GM12872 (cell line): ENCODE measurements around the gene MBOAT1.

ENCODE experiments used
- TF ChIP-seq, protein P1 (sequence below): IDR thresholded peaks from 3 replicates; pipeline ENCODE4 v1.5.1; 2011; ENCODE audit warnings: low read depth, mild to moderate bottlenecking, low read length, moderate library complexity; ENCODE audit not compliant: insufficient read depth

MBOAT1 gene

DNA sequence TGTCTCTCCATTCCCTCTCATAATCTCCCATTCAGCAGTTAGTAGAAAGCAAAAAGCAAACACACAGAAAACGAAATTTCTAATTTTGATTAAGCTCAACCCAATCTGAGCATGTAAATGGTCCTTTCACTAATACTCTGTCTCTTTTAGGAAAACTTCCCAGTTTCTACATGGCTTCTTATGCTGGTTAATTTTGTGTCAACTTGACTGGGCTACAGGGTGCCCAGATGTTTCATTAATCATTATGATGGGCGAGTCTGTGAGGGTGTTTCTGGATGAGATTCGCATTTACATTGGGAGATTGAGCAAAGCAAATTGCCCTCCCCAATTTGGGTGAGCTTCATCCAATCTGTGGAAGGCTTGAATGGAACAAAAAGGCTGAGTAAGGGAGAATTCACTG is 142.2 kb downstream of the MBOAT1 start:
- TF ChIP-seq, protein P1, sequence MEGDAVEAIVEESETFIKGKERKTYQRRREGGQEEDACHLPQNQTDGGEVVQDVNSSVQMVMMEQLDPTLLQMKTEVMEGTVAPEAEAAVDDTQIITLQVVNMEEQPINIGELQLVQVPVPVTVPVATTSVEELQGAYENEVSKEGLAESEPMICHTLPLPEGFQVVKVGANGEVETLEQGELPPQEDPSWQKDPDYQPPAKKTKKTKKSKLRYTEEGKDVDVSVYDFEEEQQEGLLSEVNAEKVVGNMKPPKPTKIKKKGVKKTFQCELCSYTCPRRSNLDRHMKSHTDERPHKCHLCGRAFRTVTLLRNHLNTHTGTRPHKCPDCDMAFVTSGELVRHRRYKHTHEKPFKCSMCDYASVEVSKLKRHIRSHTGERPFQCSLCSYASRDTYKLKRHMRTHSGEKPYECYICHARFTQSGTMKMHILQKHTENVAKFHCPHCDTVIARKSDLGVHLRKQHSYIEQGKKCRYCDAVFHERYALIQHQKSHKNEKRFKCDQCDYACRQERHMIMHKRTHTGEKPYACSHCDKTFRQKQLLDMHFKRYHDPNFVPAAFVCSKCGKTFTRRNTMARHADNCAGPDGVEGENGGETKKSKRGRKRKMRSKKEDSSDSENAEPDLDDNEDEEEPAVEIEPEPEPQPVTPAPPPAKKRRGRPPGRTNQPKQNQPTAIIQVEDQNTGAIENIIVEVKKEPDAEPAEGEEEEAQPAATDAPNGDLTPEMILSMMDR = no peak

DNA sequence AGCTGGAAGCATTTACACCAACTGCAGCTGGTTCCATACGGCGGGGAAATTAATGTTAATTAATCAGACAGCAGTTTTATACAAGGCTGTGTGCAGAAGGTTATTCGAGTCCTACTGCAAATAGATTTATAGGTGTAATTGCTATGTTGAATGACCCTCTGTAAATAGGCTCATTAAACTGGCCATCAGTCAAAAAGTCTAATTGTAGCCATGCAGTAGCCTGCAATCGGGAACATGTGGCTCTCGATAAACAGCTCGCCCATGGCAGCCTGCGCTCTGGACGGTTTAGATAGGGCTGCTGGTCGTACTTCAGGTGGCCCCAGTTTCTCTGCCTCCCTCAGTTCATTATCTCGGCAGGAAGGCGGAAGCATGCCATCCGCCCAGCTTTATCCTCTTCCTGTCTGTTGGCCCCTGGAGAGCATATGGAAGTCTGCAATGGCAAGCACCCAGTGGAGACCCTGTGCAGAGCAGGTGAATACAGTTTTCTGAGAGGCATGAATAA is 143.2 kb downstream of the MBOAT1 start:
- TF ChIP-seq, protein P1 = no peak

DNA sequence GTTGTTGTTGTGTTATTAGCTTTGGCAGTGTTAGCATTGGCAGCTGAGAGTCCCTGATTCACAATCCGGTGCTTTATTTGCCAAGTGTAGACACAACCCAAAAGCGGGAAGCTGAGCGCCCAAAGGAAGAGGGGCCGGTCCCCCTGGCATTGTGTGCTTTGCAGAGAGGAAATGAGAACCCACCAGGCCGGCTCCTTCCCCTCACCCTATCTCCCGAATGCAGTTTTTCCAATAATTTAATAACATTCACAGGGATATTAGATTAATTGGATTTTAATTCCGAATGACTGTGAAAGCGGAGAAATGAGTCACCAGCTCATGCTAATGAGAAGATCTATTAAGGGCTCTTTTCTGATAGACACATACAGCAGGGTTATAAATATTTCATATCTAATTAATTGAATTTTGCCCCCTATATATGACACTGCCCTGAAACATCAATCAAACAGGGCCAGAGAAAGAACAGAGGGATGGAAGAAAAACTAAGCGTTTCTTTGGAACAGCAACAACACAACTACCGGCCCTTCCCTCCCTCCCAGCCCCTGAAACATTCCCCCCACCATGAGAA is 143.8 kb downstream of the MBOAT1 start:
- TF ChIP-seq, protein P1 = no peak

DNA sequence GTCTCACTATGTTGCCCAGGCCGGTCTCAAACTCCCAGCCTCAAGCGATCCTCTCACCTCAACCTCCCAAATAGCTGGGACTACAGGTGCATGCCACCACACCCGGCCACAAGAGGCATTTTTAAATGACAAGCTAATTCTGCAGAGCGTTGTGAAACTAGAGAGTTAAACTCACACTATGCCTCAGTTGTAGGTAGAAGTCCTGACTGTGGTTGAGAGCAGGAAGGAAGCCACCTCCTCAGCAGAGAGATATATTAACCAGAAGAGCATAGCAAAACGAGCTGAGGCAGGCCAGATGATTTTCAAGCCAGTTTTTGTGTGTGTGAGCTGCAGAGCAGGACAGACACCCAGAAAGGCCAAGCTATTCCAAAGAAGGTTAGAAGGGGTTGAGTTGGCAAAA is 150.3 kb downstream of the MBOAT1 start:
- TF ChIP-seq, protein P1 = no peak

DNA sequence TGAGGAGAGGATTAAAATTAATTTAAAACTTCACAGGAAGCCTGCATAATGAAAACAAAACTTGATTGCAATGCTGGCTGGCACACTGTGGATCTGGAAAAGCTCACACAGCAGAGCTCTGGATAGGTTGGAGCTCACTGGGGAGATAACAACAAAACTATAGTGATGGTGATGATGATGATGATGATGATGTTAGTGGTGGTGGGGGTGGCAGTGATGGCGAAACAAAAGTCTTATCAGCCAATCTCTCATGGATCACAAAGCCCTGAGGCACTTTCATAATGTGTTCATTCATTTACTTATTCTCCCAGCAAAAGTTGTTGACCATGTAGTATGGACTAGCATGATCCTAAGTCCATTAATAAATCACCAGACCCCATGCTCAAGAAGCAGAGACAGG is 152.0 kb downstream of the MBOAT1 start:
- TF ChIP-seq, protein P1 = no peak

DNA sequence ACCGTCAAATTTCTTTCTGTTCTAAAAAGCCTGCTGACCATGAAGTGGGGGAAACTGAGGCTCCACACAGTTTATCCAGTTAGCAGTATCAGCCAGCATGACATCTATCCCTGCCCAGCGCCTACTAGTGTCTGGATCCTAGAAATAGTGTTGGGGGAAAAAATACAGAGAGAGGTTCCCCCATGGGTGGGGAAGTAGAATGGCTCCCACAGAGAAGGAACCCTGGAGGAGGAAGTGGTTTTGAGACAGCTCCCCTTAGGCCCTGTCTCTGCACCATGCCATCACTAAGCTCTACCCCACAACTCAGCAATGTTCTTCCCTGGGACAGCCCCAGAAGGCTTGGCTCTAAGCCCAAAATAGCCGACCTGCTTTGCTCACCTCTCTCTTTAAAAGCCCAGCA is 153.4 kb downstream of the MBOAT1 start:
- TF ChIP-seq, protein P1 = no peak

DNA sequence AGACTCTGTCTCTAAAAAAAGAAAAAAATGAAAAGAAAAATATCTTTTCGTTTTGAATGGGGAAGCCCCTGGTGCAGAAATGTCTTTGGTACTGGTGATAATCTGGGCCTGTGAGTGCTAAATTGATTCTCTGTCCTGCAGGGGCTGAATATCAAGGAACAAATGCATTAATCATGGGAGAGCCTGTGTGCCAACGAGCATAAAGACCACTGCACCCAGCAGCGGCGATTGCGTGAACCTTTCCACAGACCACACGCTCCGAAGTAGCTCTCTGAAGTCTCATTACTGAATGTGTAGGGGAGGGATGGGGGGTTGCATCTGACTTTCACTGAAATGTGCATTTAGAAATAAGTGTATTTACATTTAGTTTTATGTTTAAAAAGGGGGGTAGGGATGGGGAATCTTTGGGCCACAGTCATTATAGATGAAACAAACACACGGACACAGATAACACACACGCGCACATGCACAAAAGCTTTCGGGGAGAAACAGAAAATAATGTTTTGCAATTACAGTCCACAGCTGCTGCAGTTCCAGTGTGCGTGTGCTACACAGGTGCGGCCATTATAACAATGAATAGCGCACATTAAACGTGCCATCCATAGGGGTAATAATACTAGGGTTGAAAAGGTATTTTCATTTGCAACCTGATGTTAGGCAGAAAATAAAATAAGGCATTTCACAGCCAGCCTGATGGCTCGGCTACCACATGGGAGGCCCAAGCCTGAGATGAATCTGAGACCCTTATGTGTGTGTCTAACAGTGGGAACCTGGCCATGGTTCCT is 154.0 kb downstream of the MBOAT1 start:
- TF ChIP-seq, protein P1 = no peak
